ENCODE results near the gene VSIR.

GRCh38 chr10:71708897-71709882, 64.1 kb downstream of the VSIR start:
- TF ChIP-seq, protein P1, sequence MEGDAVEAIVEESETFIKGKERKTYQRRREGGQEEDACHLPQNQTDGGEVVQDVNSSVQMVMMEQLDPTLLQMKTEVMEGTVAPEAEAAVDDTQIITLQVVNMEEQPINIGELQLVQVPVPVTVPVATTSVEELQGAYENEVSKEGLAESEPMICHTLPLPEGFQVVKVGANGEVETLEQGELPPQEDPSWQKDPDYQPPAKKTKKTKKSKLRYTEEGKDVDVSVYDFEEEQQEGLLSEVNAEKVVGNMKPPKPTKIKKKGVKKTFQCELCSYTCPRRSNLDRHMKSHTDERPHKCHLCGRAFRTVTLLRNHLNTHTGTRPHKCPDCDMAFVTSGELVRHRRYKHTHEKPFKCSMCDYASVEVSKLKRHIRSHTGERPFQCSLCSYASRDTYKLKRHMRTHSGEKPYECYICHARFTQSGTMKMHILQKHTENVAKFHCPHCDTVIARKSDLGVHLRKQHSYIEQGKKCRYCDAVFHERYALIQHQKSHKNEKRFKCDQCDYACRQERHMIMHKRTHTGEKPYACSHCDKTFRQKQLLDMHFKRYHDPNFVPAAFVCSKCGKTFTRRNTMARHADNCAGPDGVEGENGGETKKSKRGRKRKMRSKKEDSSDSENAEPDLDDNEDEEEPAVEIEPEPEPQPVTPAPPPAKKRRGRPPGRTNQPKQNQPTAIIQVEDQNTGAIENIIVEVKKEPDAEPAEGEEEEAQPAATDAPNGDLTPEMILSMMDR (IDR thresholded peaks at IDR 0.05; ENCODE audit: insufficient read depth, low read length): no peak
- no peak for TF ChIP-seq POLR2AphosphoS5 (IDR thresholded peaks at IDR 0.05; ENCODE audit: low read depth)
- TF ChIP-seq, protein P2, sequence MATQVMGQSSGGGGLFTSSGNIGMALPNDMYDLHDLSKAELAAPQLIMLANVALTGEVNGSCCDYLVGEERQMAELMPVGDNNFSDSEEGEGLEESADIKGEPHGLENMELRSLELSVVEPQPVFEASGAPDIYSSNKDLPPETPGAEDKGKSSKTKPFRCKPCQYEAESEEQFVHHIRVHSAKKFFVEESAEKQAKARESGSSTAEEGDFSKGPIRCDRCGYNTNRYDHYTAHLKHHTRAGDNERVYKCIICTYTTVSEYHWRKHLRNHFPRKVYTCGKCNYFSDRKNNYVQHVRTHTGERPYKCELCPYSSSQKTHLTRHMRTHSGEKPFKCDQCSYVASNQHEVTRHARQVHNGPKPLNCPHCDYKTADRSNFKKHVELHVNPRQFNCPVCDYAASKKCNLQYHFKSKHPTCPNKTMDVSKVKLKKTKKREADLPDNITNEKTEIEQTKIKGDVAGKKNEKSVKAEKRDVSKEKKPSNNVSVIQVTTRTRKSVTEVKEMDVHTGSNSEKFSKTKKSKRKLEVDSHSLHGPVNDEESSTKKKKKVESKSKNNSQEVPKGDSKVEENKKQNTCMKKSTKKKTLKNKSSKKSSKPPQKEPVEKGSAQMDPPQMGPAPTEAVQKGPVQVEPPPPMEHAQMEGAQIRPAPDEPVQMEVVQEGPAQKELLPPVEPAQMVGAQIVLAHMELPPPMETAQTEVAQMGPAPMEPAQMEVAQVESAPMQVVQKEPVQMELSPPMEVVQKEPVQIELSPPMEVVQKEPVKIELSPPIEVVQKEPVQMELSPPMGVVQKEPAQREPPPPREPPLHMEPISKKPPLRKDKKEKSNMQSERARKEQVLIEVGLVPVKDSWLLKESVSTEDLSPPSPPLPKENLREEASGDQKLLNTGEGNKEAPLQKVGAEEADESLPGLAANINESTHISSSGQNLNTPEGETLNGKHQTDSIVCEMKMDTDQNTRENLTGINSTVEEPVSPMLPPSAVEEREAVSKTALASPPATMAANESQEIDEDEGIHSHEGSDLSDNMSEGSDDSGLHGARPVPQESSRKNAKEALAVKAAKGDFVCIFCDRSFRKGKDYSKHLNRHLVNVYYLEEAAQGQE (IDR thresholded peaks at IDR 0.05; ENCODE audit: insufficient replicate concordance, low read depth): no peak
- TF ChIP-seq SPI1 (IDR thresholded peaks at IDR 0.05; ENCODE audit: borderline replicate concordance, low read depth): no peak
- no peak for TF ChIP-seq GABPA (IDR thresholded peaks at IDR 0.05; ENCODE audit: low read depth)

Measured in HL-60 (cell line).